GM21619 (cell line): ENCODE measurements around the gene RBM8A.

ENCODE experiments used
- ATAC-seq: cut with Tn5 transposase; IDR thresholded peaks from one replicate; pipeline ENCODE4 v1.9.1; 2021; ENCODE audit not compliant: unreplicated experiment

The RBM8A gene

DNA sequence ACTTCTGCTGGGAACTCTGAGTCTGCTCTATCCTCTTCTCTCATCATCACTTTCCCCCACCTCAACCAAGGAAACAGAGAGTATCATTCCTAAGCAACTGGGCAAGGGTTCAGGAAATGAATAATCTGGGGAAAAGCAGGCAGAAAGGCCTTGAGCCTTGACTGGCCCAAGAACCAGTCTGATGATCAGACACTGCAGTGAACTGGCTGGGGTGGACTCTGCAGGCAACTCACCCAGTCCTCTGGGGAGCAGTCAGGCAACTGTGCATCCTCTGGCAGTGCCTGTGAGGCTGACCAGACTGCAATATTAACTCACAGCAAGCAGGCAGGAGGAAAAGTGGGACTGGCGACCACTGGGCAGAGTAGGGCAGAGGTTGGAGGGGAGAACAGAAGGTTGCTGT lies 42.6 kb downstream of the RBM8A start:
- no peak for ATAC-seq

DNA sequence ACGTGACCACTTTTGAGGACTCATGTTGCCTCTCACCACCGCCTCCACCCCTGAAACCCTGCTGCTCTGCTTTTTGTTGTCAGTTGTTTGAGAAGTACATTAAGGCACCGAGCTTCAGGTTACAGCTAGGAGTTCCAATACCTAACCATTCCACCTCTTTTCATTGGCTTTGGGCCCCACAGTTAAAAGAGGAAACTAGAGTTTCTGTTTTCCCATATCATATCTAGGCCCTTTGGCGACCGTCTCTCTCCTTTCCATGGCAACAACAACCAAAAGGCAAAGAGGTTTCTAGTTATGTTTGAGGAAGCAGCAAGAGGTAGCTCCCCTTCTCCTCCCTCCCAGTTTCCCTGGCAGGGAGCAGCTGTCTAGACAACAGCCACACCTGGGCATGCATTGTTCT lies 47.5 kb downstream of the RBM8A start:
- no peak for ATAC-seq

DNA sequence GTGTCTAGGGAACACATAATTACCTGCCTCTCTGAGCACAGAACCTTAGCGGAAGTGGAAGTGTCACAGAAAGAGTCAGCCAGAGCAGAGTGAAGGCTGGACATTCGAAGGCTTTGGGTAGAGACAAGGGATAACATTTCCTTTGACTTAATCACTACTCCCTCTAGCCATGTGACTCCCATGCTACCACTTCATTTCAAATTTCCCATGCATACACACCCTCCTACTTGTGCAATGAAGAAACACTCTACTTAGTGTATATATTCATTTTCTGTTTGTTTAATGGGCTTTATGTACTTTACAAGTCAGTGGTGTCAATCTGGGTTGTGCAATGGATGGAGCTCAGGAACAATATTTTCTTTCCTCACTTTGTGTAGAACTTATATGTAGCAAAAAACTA lies 48.6 kb downstream of the RBM8A start:
- no peak for ATAC-seq

DNA sequence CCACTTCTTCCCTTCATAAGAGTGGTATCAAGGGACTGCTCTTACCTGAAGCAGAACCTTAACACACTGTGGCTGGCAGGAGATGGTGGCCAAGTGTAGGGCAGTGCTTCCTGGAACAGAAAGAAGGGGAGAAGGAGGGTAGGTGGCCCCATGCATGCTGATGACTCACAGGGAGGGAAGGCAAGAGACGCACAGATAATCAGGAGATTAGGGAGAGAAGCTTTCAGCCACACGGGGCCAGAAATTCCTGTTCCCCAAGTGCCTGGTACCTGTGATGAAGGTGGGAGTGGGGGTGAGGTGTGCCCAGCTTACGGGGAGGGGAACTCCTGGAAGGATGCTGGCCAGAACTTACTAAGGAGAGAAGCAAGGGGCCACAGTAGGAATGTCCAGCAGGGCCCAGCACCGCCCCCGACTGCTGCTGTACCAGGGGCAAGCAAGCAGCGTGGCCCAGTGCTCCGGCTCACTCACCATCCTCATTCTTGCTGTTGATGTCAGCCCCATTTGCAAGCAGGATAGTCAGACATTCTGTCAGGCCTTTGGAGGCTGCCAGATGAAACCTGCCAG lies 49.3 kb downstream of the RBM8A start:
- no peak for ATAC-seq

DNA sequence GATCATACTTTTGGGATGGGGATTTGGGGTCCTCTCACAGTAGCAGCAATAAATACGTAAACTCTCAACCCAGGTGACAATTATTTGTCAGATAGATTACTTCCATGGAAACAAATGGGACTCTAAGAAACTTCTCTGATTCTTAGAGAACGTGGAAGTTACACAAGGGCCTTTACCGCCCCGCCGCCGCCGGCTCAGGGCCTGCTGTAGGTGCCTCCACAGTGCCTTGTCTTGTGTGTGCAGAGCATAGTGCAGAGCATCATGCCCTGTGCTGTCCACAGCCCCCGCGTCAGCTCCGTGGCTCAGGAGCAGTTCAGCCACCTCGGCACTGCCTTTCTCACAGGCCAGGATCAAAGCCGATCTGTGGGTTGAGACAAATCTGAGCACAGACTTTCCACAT lies 52.6 kb downstream of the RBM8A start:
- no peak for ATAC-seq

DNA sequence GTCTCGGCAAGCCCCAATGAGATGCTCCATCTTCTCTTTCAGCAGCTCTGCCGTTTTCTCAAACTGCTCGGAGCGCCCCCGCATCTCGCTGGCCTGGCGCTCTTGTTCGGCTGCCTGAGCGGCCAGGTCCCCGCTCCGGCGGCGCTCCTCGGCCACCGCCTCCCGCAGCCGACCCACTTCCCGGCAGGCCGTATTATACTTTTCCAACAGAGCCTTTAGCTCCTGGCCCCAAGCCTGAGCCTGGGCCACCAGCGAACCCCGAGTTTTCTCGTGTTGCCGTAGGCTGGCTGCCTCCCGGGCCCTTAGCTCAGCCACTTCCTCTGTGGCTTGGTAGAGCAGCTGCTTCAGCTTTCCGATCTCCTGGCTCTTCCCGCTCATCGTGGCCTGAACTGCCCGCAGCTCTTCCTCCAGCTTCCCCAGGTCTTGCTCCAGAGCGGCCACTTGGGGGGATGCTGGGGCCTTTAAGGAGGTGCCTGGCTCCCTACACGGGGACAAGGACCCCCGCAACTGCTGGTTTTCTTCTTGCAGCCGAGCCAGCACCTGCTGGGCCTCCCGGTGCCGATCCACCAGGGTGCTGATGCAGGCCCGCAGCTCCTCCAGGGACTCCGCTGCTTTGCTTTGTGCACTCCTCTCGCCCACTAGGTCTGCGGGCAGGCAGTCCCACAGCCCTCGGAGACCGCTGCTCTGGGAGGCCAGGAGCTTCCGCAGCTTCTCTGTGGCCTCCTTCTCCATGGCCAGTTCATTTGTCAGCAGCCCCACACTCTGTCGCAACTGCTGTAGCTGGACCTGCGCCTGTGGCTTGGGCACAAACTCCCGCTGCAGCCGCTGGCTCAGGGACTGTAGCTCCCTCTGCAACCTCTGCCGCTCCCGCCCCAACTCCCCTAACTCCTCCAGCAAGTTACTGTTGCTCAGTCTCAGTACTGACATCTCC lies 55.0 kb downstream of the RBM8A start:
- no peak for ATAC-seq
